NB4 (cell line): ENCODE data around the gene SYTL3.

Experiments used
- CTCF ChIP-seq: IDR thresholded peaks from one replicate; pipeline ENCODE4 v1.5.1; 2012; ENCODE audit warnings: low read depth, low read length
- POLR2A ChIP-seq: IDR thresholded peaks from 2 replicates; pipeline ENCODE4 v1.6.1; 2011; ENCODE audit warnings: mild to moderate bottlenecking; ENCODE audit not compliant: insufficient read length; ENCODE audit errors: extremely low read depth
- TF ChIP-seq, protein P1 (sequence below): IDR thresholded peaks from 2 replicates; pipeline ENCODE4 v1.6.1; 2011; ENCODE audit warnings: low read depth, low read length

DNA sequence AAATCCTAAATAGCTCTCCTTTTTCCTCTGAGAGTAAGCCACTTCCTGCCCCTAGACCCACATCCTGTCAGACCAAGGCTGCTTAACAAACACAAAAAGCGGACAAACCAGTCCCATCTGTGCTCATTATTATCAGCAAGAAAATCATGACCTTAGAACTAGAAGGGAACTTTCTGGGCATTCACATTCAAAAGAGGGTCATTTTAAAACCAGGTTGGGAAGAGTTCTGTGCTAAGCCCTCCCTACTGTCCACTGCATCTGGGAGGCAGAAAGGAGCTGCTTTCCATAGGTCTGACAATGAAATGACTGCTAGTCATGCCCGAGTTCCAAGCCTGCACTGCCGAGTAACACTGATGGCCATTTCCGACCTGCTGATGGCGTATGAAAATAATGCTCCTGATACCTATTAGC lies 153.9 kb downstream of the SYTL3 start:
- TF ChIP-seq CTCF (no peak), POLR2A (no peak)
- TF ChIP-seq, protein P1, sequence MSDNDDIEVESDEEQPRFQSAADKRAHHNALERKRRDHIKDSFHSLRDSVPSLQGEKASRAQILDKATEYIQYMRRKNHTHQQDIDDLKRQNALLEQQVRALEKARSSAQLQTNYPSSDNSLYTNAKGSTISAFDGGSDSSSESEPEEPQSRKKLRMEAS: no peak
